ENCODE data around the gene NPL.

The NPL gene

GRCh38 chr1:182789138-182790076 lies at the start of gene NPL:
NPL (plus strand) TSS chr1:182789773; CDS start chr1:182794372, 4,599 bp downstream.
- DNase-seq (ENCODE audit: low read depth), result peak; percentile 80

- no peak for DNase-seq (ENCODE audit: low read depth)
Observed at GRCh38 chr1:182740120-182740519, 49.5 kb upstream of the NPL start.

GRCh38 chr1:182742780-182743179 lies 46.8 kb upstream of the NPL start:
- no peak for DNase-seq (ENCODE audit: low read depth)

GRCh38 chr1:182752077-182752988 lies 37.2 kb upstream of the NPL start:
- DNase-seq (ENCODE audit: low read depth), result no peak

- no peak for DNase-seq (ENCODE audit: low read depth)
Observed at GRCh38 chr1:182754087-182754486, 35.5 kb upstream of the NPL start.

GRCh38 chr1:182754543-182755314 lies 34.8 kb upstream of the NPL start:
- no peak for DNase-seq (ENCODE audit: low read depth)

- DNase-seq (ENCODE audit: low read depth), result no peak
Observed at GRCh38 chr1:182755632-182756031, 33.9 kb upstream of the NPL start.

- no peak for DNase-seq (ENCODE audit: low read depth)
Observed at GRCh38 chr1:182756423-182756822, 33.1 kb upstream of the NPL start.

GRCh38 chr1:182761396-182762395 lies 27.9 kb upstream of the NPL start:
- DNase-seq (ENCODE audit: low read depth), result no peak

- DNase-seq (ENCODE audit: low read depth), result no peak
Observed at GRCh38 chr1:182762536-182762935, 27.0 kb upstream of the NPL start.

GRCh38 chr1:182764029-182764727 lies 25.4 kb upstream of the NPL start:
- DNase-seq (ENCODE audit: low read depth), result no peak

GRCh38 chr1:182765391-182765790 lies 24.2 kb upstream of the NPL start:
- no peak for DNase-seq (ENCODE audit: low read depth)

- no peak for DNase-seq (ENCODE audit: low read depth)
Observed at GRCh38 chr1:182766050-182766449, 23.5 kb upstream of the NPL start.

- no peak for DNase-seq (ENCODE audit: low read depth)
Observed at GRCh38 chr1:182766881-182767645, 22.5 kb upstream of the NPL start.

GRCh38 chr1:182768963-182769362 lies 20.6 kb upstream of the NPL start:
- DNase-seq (ENCODE audit: low read depth), result no peak

GRCh38 chr1:182770232-182770631 lies 19.3 kb upstream of the NPL start:
- no peak for DNase-seq (ENCODE audit: low read depth)

GRCh38 chr1:182771187-182771984 lies 18.2 kb upstream of the NPL start:
- DNase-seq (ENCODE audit: low read depth), result no peak

- DNase-seq (ENCODE audit: low read depth), result no peak
Observed at GRCh38 chr1:182777386-182777785, 12.2 kb upstream of the NPL start.
